Ectodermal cell (in vitro differentiated cells): Measurements from ENCODE around the gene AADAT.
"Not testable (repeated sequence)": the region's sequence is repeated elsewhere in the genome, so short reads cannot be mapped to it uniquely, and the experiment has no call there.

Source experiments
- H3K27ac ChIP-seq: 2 replicates; pipeline ENCODE4 v1.7.0; 2013; ENCODE audit warnings: mild to moderate bottlenecking, low read depth, low read length; ENCODE audit not compliant: insufficient read depth, poor library complexity, severe bottlenecking
- H3K27me3 ChIP-seq: 2 replicates; pipeline ENCODE4 v1.7.0; 2013; ENCODE audit warnings: mild to moderate bottlenecking, low read length; ENCODE audit not compliant: insufficient read depth, control insufficient read depth, poor library complexity, severe bottlenecking
- H3K36me3 ChIP-seq: one replicate; pipeline ENCODE4 v1.7.0; 2013; ENCODE audit warnings: low read length; ENCODE audit not compliant: control insufficient read depth, insufficient read depth
- H3K4me1 ChIP-seq: one replicate; pipeline ENCODE4 v1.7.0; 2013; ENCODE audit warnings: low read length; ENCODE audit not compliant: control insufficient read depth, insufficient read depth
- H3K4me3 ChIP-seq: 2 replicates; pipeline ENCODE4 v1.7.0; 2013; ENCODE audit warnings: low read depth, low read length, control low read depth; ENCODE audit not compliant: insufficient read depth
- H3K9me3 ChIP-seq: 2 replicates; pipeline ENCODE4 v1.7.0; 2013; ENCODE audit warnings: mild to moderate bottlenecking, low read length, moderate library complexity; ENCODE audit not compliant: control insufficient read depth
- WGBS, 2 experiments: methylation state at CpG; one replicate each; pipeline ENCODE4 v1.1.7; 2013; ENCODE audit warnings: missing lambda C conversion rate in 2 of 2; 5-methylcytosine and 5-hydroxymethylcytosine counted together

AADAT gene

DNA sequence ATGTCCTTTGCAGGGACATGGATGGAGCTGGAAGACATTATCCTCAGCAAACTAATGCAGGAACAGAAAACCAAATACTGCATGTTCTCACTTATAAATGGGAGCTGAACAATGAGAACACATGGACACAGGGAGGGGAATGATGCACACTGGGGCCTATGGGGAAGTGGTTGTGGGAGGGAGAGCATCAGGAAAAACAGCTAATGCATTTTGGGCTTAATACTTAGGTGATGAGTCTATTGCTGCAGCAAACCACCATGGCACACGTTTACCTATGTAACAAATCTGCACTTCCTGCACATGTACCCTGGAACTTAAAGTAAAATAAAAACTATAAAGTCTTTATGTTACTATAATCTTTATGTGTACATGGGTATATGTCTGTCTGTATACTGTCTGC lies 24.4 kb upstream of the AADAT start:
- WGBS, 2 experiments: 60% methylated on average over 1 of the region's 1 CpG; no CpG with 5 or more reads in 1 of the 2 experiments
- not testable (repeated sequence) for H3K9me3 ChIP-seq, H3K27me3 ChIP-seq, H3K4me3 ChIP-seq, H3K27ac ChIP-seq, H3K36me3 ChIP-seq
- peaks cover 16% of the 10 kb centered on the region for H3K4me1 ChIP-seq

DNA sequence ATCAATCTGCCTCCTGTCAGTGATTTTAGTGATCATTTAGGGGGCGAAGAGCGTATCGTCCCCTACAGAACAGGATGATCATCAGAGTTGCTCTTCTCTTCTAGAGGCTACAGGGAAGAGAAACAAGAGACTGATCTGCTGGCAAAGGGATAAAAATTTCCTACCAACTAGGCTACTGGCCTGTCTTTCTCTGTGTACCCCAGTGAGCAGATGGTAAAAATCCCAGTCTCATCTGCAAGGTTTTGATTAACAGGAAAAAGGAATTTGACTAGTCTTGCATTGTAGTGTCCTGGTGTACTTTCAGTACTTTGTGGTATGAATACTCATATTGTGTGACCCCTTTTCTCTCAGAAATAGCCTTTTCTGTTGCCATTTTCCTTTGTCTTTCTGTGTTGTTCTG lies 21.8 kb upstream of the AADAT start:
- H3K4me1 ChIP-seq: peaks cover 16% of the 10 kb centered on the region
- no peaks in the 10 kb centered on the region for H3K36me3 ChIP-seq
- no peak overlapping the region for H3K4me3 ChIP-seq
- H3K9me3 ChIP-seq: no peaks in the 10 kb centered on the region
- H3K27ac ChIP-seq: no peak overlapping the region
- H3K27me3 ChIP-seq: no peaks in the 10 kb centered on the region
- WGBS, 2 experiments: 94 to 98% methylated on average over 3 of the region's 3 CpGs

DNA sequence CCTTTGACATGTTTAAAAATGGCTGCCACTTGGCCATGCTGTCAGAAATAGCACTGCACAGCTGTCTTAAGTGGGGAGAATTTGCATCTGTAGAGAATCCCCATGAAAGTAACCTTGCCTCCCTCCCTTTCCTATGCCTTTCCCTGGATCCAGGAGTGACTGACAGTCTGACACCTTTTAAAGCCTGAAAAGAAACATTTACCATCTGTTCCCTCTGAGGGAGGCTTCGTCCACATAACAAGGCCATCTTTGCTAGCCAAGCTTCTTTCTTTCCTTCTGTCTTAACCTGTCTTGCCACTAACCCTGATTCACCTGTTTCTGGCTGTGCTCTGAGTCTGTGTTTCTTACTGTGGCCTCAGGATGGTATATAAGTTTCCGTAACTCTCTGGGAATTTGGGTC lies 21.3 kb upstream of the AADAT start:
- Histone ChIP-seq H3K36me3 (no peaks in the 10 kb centered on the region), H3K9me3 (no peaks in the 10 kb centered on the region), H3K27ac (no peak overlapping the region), H3K27me3 (no peaks in the 10 kb centered on the region), H3K4me1 (peaks cover 16% of the 10 kb centered on the region), H3K4me3 (no peak overlapping the region)
- WGBS, 2 experiments: 40 to 64% methylated on average over 1 to 2 of the region's 2 CpGs

DNA sequence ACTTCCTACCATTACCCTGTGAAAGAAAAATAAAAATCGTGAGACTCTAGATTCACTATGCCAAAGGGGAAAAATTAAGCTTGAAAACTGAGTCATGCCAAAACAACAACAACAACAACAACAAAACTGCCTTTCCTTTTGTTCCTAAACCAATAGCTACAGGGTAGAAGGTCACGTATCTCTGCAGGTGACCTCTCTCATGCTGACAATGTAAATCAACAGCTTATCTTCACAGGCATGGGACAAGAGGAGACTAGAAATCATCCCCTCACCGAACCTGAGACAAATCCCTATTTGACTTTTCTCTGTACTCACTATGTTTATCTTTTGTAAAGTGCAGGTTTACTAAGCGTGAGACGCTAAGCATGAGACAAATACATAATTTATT lies 20.5 kb upstream of the AADAT start:
- 45 to 46% methylated on average over 5 of the region's 5 CpGs for WGBS, 2 experiments
- H3K27ac ChIP-seq: no peak overlapping the region

GRCh38 chr4:170109586-170110284 lies 20.0 kb upstream of the AADAT start:
- Histone ChIP-seq H3K9me3 (no peaks in the 10 kb centered on the region), H3K27me3 (no peaks in the 10 kb centered on the region), H3K27ac (no peak overlapping the region), H3K36me3 (no peaks in the 10 kb centered on the region), H3K4me3 (no peak overlapping the region), H3K4me1 (peaks cover 16% of the 10 kb centered on the region)
- WGBS, 2 experiments: 72 to 80% methylated on average over 6 of the region's 6 CpGs

More for the DNA sequence above, 20.5 kb upstream of the AADAT start:
- peaks cover 16% of the 10 kb centered on the region for H3K4me1 ChIP-seq
- no peaks in the 10 kb centered on the region for H3K27me3 ChIP-seq
- no peaks in the 10 kb centered on the region for H3K9me3 ChIP-seq
- no peak overlapping the region for H3K4me3 ChIP-seq
- H3K36me3 ChIP-seq: no peaks in the 10 kb centered on the region

DNA sequence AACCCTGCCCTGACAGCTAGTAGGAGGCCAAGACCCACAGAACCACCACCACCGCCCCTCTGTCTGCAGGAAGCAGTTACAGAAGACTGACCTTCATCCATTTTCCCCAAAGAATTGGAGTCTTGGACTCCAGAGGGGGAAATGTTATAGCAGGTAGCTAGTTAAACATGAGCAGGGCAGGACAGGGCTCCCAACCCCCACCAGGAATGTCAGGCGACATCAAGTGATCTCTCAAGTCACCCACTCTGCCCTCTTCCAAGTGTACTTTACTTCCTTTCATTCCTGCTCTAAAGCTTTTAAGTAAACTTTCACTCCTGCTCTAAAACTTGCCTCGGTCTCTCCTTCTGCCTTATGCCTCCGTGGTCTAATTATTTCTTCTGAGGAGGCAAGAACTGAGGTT lies 17.1 kb upstream of the AADAT start:
- Histone ChIP-seq H3K27me3 (no peaks in the 10 kb centered on the region), H3K4me1 (peaks cover 16% of the 10 kb centered on the region), H3K36me3 (no peaks in the 10 kb centered on the region), H3K27ac (no peak overlapping the region), H3K4me3 (no peak overlapping the region), H3K9me3 (no peaks in the 10 kb centered on the region)
- WGBS, 2 experiments: 86 to 87% methylated on average over 3 to 4 of the region's 4 CpGs

- Histone ChIP-seq H3K27me3 (no peaks in the 10 kb centered on the region), H3K9me3 (no peaks in the 10 kb centered on the region), H3K36me3 (no peaks in the 10 kb centered on the region), H3K27ac (no peak overlapping the region), H3K4me1 (no peaks in the 10 kb centered on the region), H3K4me3 (no peak overlapping the region)
- WGBS, 2 experiments: 94 to 100% methylated on average over 1 of the region's 1 CpG
Measured at GRCh38 chr4:170102426-170102825, 12.7 kb upstream of the AADAT start.

GRCh38 chr4:170098171-170098570 lies 8.4 kb upstream of the AADAT start:
- H3K27me3 ChIP-seq, H3K9me3 ChIP-seq, H3K36me3 ChIP-seq, H3K4me3 ChIP-seq, H3K27ac ChIP-seq, H3K4me1 ChIP-seq: not testable (repeated sequence)
- WGBS, 2 experiments: 91 to 93% methylated on average over 2 of the region's 2 CpGs

- Histone ChIP-seq H3K9me3 (no peaks in the 10 kb centered on the region), H3K4me1 (peaks cover 6% of the 10 kb centered on the region), H3K27ac (no peak overlapping the region), H3K36me3 (no peaks in the 10 kb centered on the region), H3K27me3 (no peaks in the 10 kb centered on the region), H3K4me3 (no peak overlapping the region)
- 94 to 97% methylated on average over 4 of the region's 4 CpGs for WGBS, 2 experiments
Measured at GRCh38 chr4:170097681-170098080, 7.9 kb upstream of the AADAT start.

DNA sequence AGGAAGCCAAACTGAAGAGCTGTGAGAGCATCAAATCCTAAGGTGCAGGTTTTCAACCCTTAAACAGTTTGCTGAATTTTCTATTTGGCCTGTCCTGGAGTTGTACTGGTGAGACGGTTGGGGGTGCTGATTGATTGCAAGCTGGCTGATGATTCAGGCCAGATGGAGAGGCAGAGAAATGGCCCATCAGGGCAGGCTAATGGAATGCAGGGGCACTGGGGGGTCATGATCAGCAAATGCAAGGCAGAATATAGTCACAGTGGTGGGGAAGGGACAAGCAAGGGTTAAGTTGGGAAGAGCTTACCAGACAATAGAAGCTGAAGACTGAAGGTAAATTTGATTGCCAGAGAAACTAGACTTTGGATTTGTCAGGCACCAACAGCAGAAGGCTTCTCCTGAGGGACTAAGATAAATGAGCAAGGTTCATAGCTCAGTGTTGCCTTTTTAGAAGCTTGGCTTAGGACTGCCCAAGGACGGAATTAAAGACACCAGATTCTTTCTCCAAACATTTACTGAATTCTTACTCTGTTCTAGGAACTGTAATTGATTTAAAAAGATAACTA lies 4.3 kb upstream of the AADAT start:
- peaks cover 7% of the 10 kb centered on the region for H3K27me3 ChIP-seq
- no peak overlapping the region for H3K4me3 ChIP-seq
- H3K27ac ChIP-seq: no peak overlapping the region
- no peaks in the 10 kb centered on the region for H3K9me3 ChIP-seq
- peaks cover 6% of the 10 kb centered on the region for H3K4me1 ChIP-seq
- H3K36me3 ChIP-seq: no peaks in the 10 kb centered on the region
- WGBS, 2 experiments: 66 to 70% methylated on average over 1 to 2 of the region's 2 CpGs
